HG03175 (cell line): ENCODE measurements around the gene TRAPPC3.

ENCODE experiments used
- ATAC-seq: cut with Tn5 transposase; IDR thresholded peaks from one replicate; pipeline ENCODE4 v1.9.1; 2021; ENCODE audit warnings: mild to moderate bottlenecking, moderate library complexity; ENCODE audit not compliant: unreplicated experiment

The TRAPPC3 gene

GRCh38 chr1:36087233-36088123, 61.8 kb downstream of the TRAPPC3 start:
- ATAC-seq = no peak
